HepG2 (cell line): ENCODE measurements around the gene C1R. TPM values are rescaled to one million over a fixed set of nuclear protein-coding genes. Genes with fewer than 3 reads are reported as not detected.
A peak's percentile ranks its signal among the peaks of the same experiment; 100 is the strongest.

ENCODE experiments used
- ARNT2 ChIP-seq: sonication (generic); formaldehyde crosslinking; IDR thresholded peaks from 2 replicates; pipeline ENCODE4 v1.8.0; 2022; ENCODE audit warnings: mild to moderate bottlenecking, low read depth, missing genetic modification reagents, moderate library complexity
- FOXP1 ChIP-seq, 2 experiments: fragments of 450-650 bp in 1 of 2; IDR thresholded peaks; 2 replicates each; pipeline ENCODE4 v1.6.1; 2017 to 2018; ENCODE audit warnings: antibody characterized with exemption in 1 of 2
- GATAD2A ChIP-seq: IDR thresholded peaks from 2 replicates; pipeline ENCODE4 v1.6.1; 2016
- HNRNPUL1 ChIP-seq: fragments of 200-400 bp; formaldehyde crosslinking; IDR thresholded peaks from 2 replicates; pipeline ENCODE4 v1.6.1; 2017; ENCODE audit warnings: low read depth, mild to moderate bottlenecking, low read length, moderate library complexity
- PAXIP1 ChIP-seq: sonication (generic); formaldehyde crosslinking; conservative IDR thresholded peaks from 2 replicates; pipeline ENCODE4 v1.4.0; 2020; ENCODE audit warnings: mild to moderate bottlenecking, missing genetic modification reagents, moderate library complexity
- PHF5A ChIP-seq: IDR thresholded peaks from one replicate; pipeline ENCODE4 v1.6.1; 2018; ENCODE audit warnings: low read depth, missing genetic modification reagents; ENCODE audit not compliant: unreplicated experiment
- POLR2G ChIP-seq: fragments of 200-400 bp; formaldehyde crosslinking; IDR thresholded peaks from 2 replicates; pipeline ENCODE4 v1.6.1; 2018; ENCODE audit warnings: mild to moderate bottlenecking, low read depth, low read length, moderate library complexity
- RAD51 ChIP-seq: fragments of 450-650 bp; IDR thresholded peaks from 2 replicates; pipeline ENCODE4 v1.6.1; 2016; ENCODE audit warnings: borderline replicate concordance
- TEAD3 ChIP-seq: optimal IDR thresholded peaks from 2 replicates; pipeline ENCODE3; 2016; ENCODE audit warnings: borderline replicate concordance
- TRIM22 ChIP-seq: fragments of 450-650 bp; IDR thresholded peaks from 2 replicates; pipeline ENCODE4 v1.6.1; 2017
- YY1 ChIP-seq: IDR thresholded peaks from 2 replicates; pipeline ENCODE4 v1.6.1; 2011; ENCODE audit warnings: low read length, low read depth, moderate library complexity, mild to moderate bottlenecking; ENCODE audit not compliant: insufficient read depth, insufficient replicate concordance
- ZNF12 ChIP-seq: sonication (generic); formaldehyde crosslinking; IDR thresholded peaks from 2 replicates; pipeline ENCODE4 v1.5.0; 2020; ENCODE audit warnings: missing genetic modification reagents
- ZNF235 ChIP-seq: sonication (generic); formaldehyde crosslinking; IDR thresholded peaks from 2 replicates; pipeline ENCODE4 v1.8.1; 2023; ENCODE audit warnings: mild to moderate bottlenecking, missing genetic modification reagents, borderline replicate concordance
- ZNF317 ChIP-seq: sonication (generic); formaldehyde crosslinking; IDR thresholded peaks from 2 replicates; pipeline ENCODE4 v1.5.0; 2020; ENCODE audit warnings: mild to moderate bottlenecking, missing genetic modification reagents
- ZNF569 ChIP-seq: sonication (generic); formaldehyde crosslinking; IDR thresholded peaks from 2 replicates; pipeline ENCODE4 v1.5.0; 2020; ENCODE audit warnings: mild to moderate bottlenecking, missing genetic modification reagents, moderate library complexity, borderline replicate concordance
- ZNF598 ChIP-seq: sonication (generic); formaldehyde crosslinking; IDR thresholded peaks from 2 replicates; pipeline ENCODE4 v1.5.1; 2020; ENCODE audit warnings: mild to moderate bottlenecking, missing genetic modification reagents, borderline replicate concordance
- ZNF724P ChIP-seq: sonication (generic); formaldehyde crosslinking; IDR thresholded peaks from 2 replicates; pipeline ENCODE4 v1.8.0; 2022; ENCODE audit warnings: missing genetic modification reagents, borderline replicate concordance
- ZNF761 ChIP-seq: sonication (generic); formaldehyde crosslinking; conservative IDR thresholded peaks from 2 replicates; pipeline ENCODE4 v1.4.0; 2020; ENCODE audit warnings: mild to moderate bottlenecking, missing genetic modification reagents
- ZNF772 ChIP-seq: sonication (generic); formaldehyde crosslinking; IDR thresholded peaks from 2 replicates; pipeline ENCODE4 v1.5.0; 2020; ENCODE audit warnings: mild to moderate bottlenecking, missing genetic modification reagents
- polyA plus RNA-seq, 8 experiments: library from polyadenylated mRNA; depleted of rRNA in 3 of 8; stranded (reverse) in 7 of 8; unstranded in 1 of 8; fragments of >200 nt; fragmentation: Illumina TruSeq in 4 of 8; extraction: Trizol in 4 of 8; gene quantifications; 2 replicates each; pipeline versions ENCODE4 v1.2.1 to v1.2.3, GENCODE V29; 2011 to 2016; ENCODE audit warnings: low read depth in 4 of 8, missing spikeins in 1 of 8, mixed read lengths in 1 of 8; ENCODE audit not compliant: insufficient read depth in 1 of 8
- total RNA-seq, 5 experiments: library from RNA; depleted of rRNA; stranded (reverse); fragments of >200 nt; fragmentation: Illumina TruSeq; extraction: Trizol; gene quantifications; 2 replicates each; pipeline ENCODE4 v1.2.3, GENCODE V29; 2016; ENCODE audit warnings: low read depth in 1 of 5
- TF ChIP-seq, protein P1 (sequence below): sonication (generic); formaldehyde crosslinking; IDR thresholded peaks from 2 replicates; pipeline ENCODE4 v1.4.0; 2020; ENCODE audit warnings: missing genetic modification reagents, borderline replicate concordance
- TF ChIP-seq, protein P2 (sequence below): sonication (generic); formaldehyde crosslinking; IDR thresholded peaks from 2 replicates; pipeline ENCODE4 v1.4.0; 2020; ENCODE audit warnings: mild to moderate bottlenecking, missing genetic modification reagents

The C1R gene
- total and polyA plus RNA-seq, 2 of the 13 experiments (the other 11 are each of a cell fraction or from before 2014, with no cell fraction given) = 3.5 to 6.5 TPM

- TF ChIP-seq, protein P1, sequence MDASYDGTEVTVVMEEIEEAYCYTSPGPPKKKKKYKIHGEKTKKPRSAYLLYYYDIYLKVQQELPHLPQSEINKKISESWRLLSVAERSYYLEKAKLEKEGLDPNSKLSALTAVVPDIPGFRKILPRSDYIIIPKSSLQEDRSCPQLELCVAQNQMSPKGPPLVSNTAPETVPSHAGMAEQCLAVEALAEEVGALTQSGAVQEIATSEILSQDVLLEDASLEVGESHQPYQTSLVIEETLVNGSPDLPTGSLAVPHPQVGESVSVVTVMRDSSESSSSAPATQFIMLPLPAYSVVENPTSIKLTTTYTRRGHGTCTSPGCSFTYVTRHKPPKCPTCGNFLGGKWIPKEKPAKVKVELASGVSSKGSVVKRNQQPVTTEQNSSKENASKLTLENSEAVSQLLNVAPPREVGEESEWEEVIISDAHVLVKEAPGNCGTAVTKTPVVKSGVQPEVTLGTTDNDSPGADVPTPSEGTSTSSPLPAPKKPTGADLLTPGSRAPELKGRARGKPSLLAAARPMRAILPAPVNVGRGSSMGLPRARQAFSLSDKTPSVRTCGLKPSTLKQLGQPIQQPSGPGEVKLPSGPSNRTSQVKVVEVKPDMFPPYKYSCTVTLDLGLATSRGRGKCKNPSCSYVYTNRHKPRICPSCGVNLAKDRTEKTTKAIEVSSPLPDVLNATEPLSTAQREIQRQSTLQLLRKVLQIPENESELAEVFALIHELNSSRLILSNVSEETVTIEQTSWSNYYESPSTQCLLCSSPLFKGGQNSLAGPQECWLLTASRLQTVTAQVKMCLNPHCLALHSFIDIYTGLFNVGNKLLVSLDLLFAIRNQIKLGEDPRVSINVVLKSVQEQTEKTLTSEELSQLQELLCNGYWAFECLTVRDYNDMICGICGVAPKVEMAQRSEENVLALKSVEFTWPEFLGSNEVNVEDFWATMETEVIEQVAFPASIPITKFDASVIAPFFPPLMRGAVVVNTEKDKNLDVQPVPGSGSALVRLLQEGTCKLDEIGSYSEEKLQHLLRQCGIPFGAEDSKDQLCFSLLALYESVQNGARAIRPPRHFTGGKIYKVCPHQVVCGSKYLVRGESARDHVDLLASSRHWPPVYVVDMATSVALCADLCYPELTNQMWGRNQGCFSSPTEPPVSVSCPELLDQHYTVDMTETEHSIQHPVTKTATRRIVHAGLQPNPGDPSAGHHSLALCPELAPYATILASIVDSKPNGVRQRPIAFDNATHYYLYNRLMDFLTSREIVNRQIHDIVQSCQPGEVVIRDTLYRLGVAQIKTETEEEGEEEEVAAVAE (CRISPR knock-in tag) = no peak
- TF ChIP-seq ZNF569 (CRISPR knock-in tag) (no peak), TRIM22 (no peak), PHF5A (no peak), ZNF317 (CRISPR knock-in tag) (0 out of 2 replicates have a peak, but pooled peaks have one; percentile 25), ZNF235 (CRISPR knock-in tag) (no peak), FOXP1 (IDR thresholded peaks at IDR 0.05) (no peak), FOXP1 (CRISPR knock-in tag; IDR thresholded peaks at IDR 0.05) (no peak), ZNF598 (CRISPR knock-in tag) (0 out of 2 replicates have a peak, but pooled peaks have one; percentile 15), ZNF772 (CRISPR knock-in tag) (0 out of 2 replicates have a peak, but pooled peaks have one; percentile 25), YY1 (peak; percentile 4), ZNF761 (CRISPR knock-in tag) (no peak), ZNF724P (CRISPR knock-in tag) (0 out of 2 replicates have a peak, but pooled peaks have one; percentile 12), ZNF12 (no peak), TEAD3 (no peak), HNRNPUL1 (no peak), PAXIP1 (CRISPR knock-in tag) (no peak), POLR2G (peak; percentile 35; the same call in 1 of the 2 replicates), ARNT2 (CRISPR knock-in tag) (0 out of 2 replicates have a peak, but pooled peaks have one; percentile 35), GATAD2A (CRISPR knock-in tag) (no peak), RAD51 (no peak)
- TF ChIP-seq, protein P2, sequence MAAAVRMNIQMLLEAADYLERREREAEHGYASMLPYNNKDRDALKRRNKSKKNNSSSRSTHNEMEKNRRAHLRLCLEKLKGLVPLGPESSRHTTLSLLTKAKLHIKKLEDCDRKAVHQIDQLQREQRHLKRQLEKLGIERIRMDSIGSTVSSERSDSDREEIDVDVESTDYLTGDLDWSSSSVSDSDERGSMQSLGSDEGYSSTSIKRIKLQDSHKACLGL = peak; percentile 22; the same call in 1 of the 2 replicates
Measured at GRCh38 chr12:7128681-7129286, 36.5 kb upstream of the C1R start, which contains the start of gene RBP5 (continued).
